Measurements from ENCODE around the gene ENTR1.

Gene ENTR1

GRCh38 chr9:136372561-136373299 lies 37.7 kb downstream of the ENTR1 start:
- H3K36me3 Mint-ChIP-seq: no peaks in the 10 kb centered on the region
- no peaks in the 10 kb centered on the region for H3K9me3 Mint-ChIP-seq (ENCODE audit: low read depth)
- H3K4me1 Mint-ChIP-seq (ENCODE audit: low read depth): peaks cover 8% of the 10 kb centered on the region
- H3K27ac Mint-ChIP-seq: no peak overlapping the region
- H3K4me3 Mint-ChIP-seq: peak overlapping the region; percentile 38
- no peaks in the 10 kb centered on the region for H3K27me3 Mint-ChIP-seq

GRCh38 chr9:136372006-136372405 lies 38.4 kb downstream of the ENTR1 start:
- Mint-ChIP-seq H3K27me3 (no peaks in the 10 kb centered on the region), H3K9me3 (ENCODE audit: low read depth) (no peaks in the 10 kb centered on the region), H3K27ac (no peak overlapping the region), H3K4me3 (no peak overlapping the region), H3K4me1 (ENCODE audit: low read depth) (peaks cover 8% of the 10 kb centered on the region), H3K36me3 (no peaks in the 10 kb centered on the region)

GRCh38 chr9:136371533-136371880 lies 38.9 kb downstream of the ENTR1 start:
- Mint-ChIP-seq H3K27ac (no peak overlapping the region), H3K9me3 (ENCODE audit: low read depth) (no peaks in the 10 kb centered on the region), H3K4me1 (ENCODE audit: low read depth) (peaks cover 8% of the 10 kb centered on the region), H3K27me3 (no peaks in the 10 kb centered on the region), H3K36me3 (no peaks in the 10 kb centered on the region), H3K4me3 (no peak overlapping the region)

- H3K9me3 Mint-ChIP-seq (ENCODE audit: low read depth): no peaks in the 10 kb centered on the region
- peaks cover 8% of the 10 kb centered on the region for H3K4me1 Mint-ChIP-seq (ENCODE audit: low read depth)
- no peak overlapping the region for H3K4me3 Mint-ChIP-seq
- no peaks in the 10 kb centered on the region for H3K36me3 Mint-ChIP-seq
- H3K27me3 Mint-ChIP-seq: no peaks in the 10 kb centered on the region
- no peak overlapping the region for H3K27ac Mint-ChIP-seq
Measured at GRCh38 chr9:136370687-136371532, 39.5 kb downstream of the ENTR1 start.

GRCh38 chr9:136370037-136370436 lies 40.4 kb downstream of the ENTR1 start:
- Mint-ChIP-seq H3K9me3 (ENCODE audit: low read depth) (no peaks in the 10 kb centered on the region), H3K27me3 (no peaks in the 10 kb centered on the region), H3K36me3 (no peaks in the 10 kb centered on the region), H3K27ac (no peak overlapping the region), H3K4me1 (ENCODE audit: low read depth) (peaks cover 10% of the 10 kb centered on the region), H3K4me3 (no peak overlapping the region)

GRCh38 chr9:136368190-136368589 lies 42.2 kb downstream of the ENTR1 start:
- Mint-ChIP-seq H3K27ac (no peak overlapping the region), H3K27me3 (no peaks in the 10 kb centered on the region), H3K9me3 (ENCODE audit: low read depth) (no peaks in the 10 kb centered on the region), H3K4me1 (ENCODE audit: low read depth) (peaks cover 5% of the 10 kb centered on the region), H3K36me3 (no peaks in the 10 kb centered on the region), H3K4me3 (no peak overlapping the region)

- Mint-ChIP-seq H3K36me3 (no peaks in the 10 kb centered on the region), H3K27me3 (no peaks in the 10 kb centered on the region), H3K4me3 (no peak overlapping the region), H3K27ac (no peak overlapping the region), H3K9me3 (ENCODE audit: low read depth) (no peaks in the 10 kb centered on the region), H3K4me1 (ENCODE audit: low read depth) (peaks cover 4% of the 10 kb centered on the region)
Measured at GRCh38 chr9:136367296-136368145, 42.9 kb downstream of the ENTR1 start.

GRCh38 chr9:136366826-136367225 lies 43.6 kb downstream of the ENTR1 start:
- H3K36me3 Mint-ChIP-seq: no peaks in the 10 kb centered on the region
- no peak overlapping the region for H3K4me3 Mint-ChIP-seq
- H3K9me3 Mint-ChIP-seq (ENCODE audit: low read depth): no peaks in the 10 kb centered on the region
- H3K4me1 Mint-ChIP-seq (ENCODE audit: low read depth): peaks cover 5% of the 10 kb centered on the region
- H3K27ac Mint-ChIP-seq: no peak overlapping the region
- no peaks in the 10 kb centered on the region for H3K27me3 Mint-ChIP-seq

- peaks cover 5% of the 10 kb centered on the region for H3K4me1 Mint-ChIP-seq (ENCODE audit: low read depth)
- H3K36me3 Mint-ChIP-seq: no peaks in the 10 kb centered on the region
- H3K9me3 Mint-ChIP-seq (ENCODE audit: low read depth): no peaks in the 10 kb centered on the region
- no peaks in the 10 kb centered on the region for H3K27me3 Mint-ChIP-seq
- H3K4me3 Mint-ChIP-seq: no peak overlapping the region
- H3K27ac Mint-ChIP-seq: no peak overlapping the region
Measured at GRCh38 chr9:136365775-136366222, 44.6 kb downstream of the ENTR1 start.

- Mint-ChIP-seq H3K27ac (no peak overlapping the region), H3K4me3 (no peak overlapping the region), H3K4me1 (ENCODE audit: low read depth) (peaks cover 5% of the 10 kb centered on the region), H3K36me3 (no peaks in the 10 kb centered on the region), H3K9me3 (ENCODE audit: low read depth) (no peaks in the 10 kb centered on the region), H3K27me3 (no peaks in the 10 kb centered on the region)
Measured at GRCh38 chr9:136364942-136365774, 45.3 kb downstream of the ENTR1 start.

- no peaks in the 10 kb centered on the region for H3K27me3 Mint-ChIP-seq
- H3K4me3 Mint-ChIP-seq: peak overlapping the region; percentile 70
- H3K36me3 Mint-ChIP-seq: no peaks in the 10 kb centered on the region
- H3K9me3 Mint-ChIP-seq (ENCODE audit: low read depth): no peaks in the 10 kb centered on the region
- peaks cover 5% of the 10 kb centered on the region for H3K4me1 Mint-ChIP-seq (ENCODE audit: low read depth)
- H3K27ac Mint-ChIP-seq: no peak overlapping the region
Measured at GRCh38 chr9:136363949-136364748, 46.3 kb downstream of the ENTR1 start.

- H3K27me3 Mint-ChIP-seq: no peaks in the 10 kb centered on the region
- no peaks in the 10 kb centered on the region for H3K9me3 Mint-ChIP-seq (ENCODE audit: low read depth)
- H3K4me3 Mint-ChIP-seq: peak within 1 kb of the TSS; percentile 83
- no peaks in the 10 kb centered on the region for H3K36me3 Mint-ChIP-seq
- peak within 1 kb of the TSS; percentile 58 for H3K27ac Mint-ChIP-seq
- peaks cover 5% of the 10 kb centered on the region for H3K4me1 Mint-ChIP-seq (ENCODE audit: low read depth)
Measured at GRCh38 chr9:136363106-136363948, 47.1 kb downstream of the ENTR1 start, which contains the start of gene DNLZ. TSS of gene DNLZ (minus strand) at chr9:136363744. CDS start at chr9:136363714, 30 bp downstream.

GRCh38 chr9:136362450-136362784 lies 48.0 kb downstream of the ENTR1 start:
- Mint-ChIP-seq H3K4me3 (peak overlapping the region; percentile 83), H3K27ac (no peak overlapping the region), H3K27me3 (no peaks in the 10 kb centered on the region), H3K36me3 (no peaks in the 10 kb centered on the region), H3K4me1 (ENCODE audit: low read depth) (peaks cover 5% of the 10 kb centered on the region), H3K9me3 (ENCODE audit: low read depth) (no peaks in the 10 kb centered on the region)
